B cell (primary cell): ENCODE measurements around the gene NEU2. TPM values are rescaled to one million over a fixed set of nuclear protein-coding genes. Genes with fewer than 3 reads are reported as not detected.

Experiments used
- ATAC-seq: fragments of 200-7000 bp; cut with Tn5 transposase; one replicate; pipeline ENCODE4 v1.10.0; 2021; ENCODE audit warnings: low read depth, mild to moderate bottlenecking, moderate number of reproducible peaks, moderate library complexity
- CTCF ChIA-PET: fragments of 350-600 bp; sonication (Branson Sonifier 250); formaldehyde crosslinking; loops from one replicate; lab custom pipeline; 2021; ENCODE audit warnings: antibody characterized with exemption, inconsistent platforms; lab: Charles Lee
- POLR2A ChIA-PET: fragments of 350-600 bp; sonication (Branson Sonifier 250); formaldehyde crosslinking; loops from one replicate; lab custom pipeline; 2021; ENCODE audit warnings: antibody characterized with exemption; lab: Charles Lee
- DNase-seq: peaks from one replicate; pipeline ENCODE4 v3.0.0; 2013
- H2AFZ ChIP-seq: 2 replicates; pipeline ENCODE4 v1.6.1; 2012; ENCODE audit warnings: mild to moderate bottlenecking, low read depth, low read length; ENCODE audit not compliant: insufficient read depth, poor library complexity, severe bottlenecking
- H3K27ac ChIP-seq, 2 donors: 1 replicate in 1 of 2; 2 replicates in 1 of 2; pipeline ENCODE4 v1.5.1; 2012 to 2013; ENCODE audit warnings: low read length in 2 of 2, mild to moderate bottlenecking in 2 of 2, moderate library complexity in 1 of 2
- H3K27me3 ChIP-seq, 4 experiments: fragments of 200-600 bp in 1 of 4; sonication (generic) in 1 of 4; replicated peaks in 1 of 4; 1 replicate in 2 of 4; 2 replicates in 2 of 4; pipeline versions ENCODE4 v1.6.1 to v1.7.0; 2013 to 2016; ENCODE audit warnings: low read length in 3 of 4, mild to moderate bottlenecking in 2 of 4, mixed read lengths in 1 of 4, moderate library complexity in 1 of 4; ENCODE audit not compliant: insufficient read depth in 4 of 4, control insufficient read depth in 3 of 4; ENCODE audit errors: control extremely low read depth in 1 of 4
- H3K36me3 ChIP-seq, 2 experiments: replicated peaks in 1 of 2; 1 replicate in 1 of 2; 2 replicates in 1 of 2; pipeline versions ENCODE4 v1.6.1 to v1.7.1; 2013; ENCODE audit warnings: low read length in 1 of 2; ENCODE audit not compliant: insufficient read depth in 2 of 2, control insufficient read depth in 1 of 2; ENCODE audit errors: control extremely low read depth in 1 of 2, extremely low read depth in 1 of 2
- H3K4me1 ChIP-seq, 2 donors: fragments of 200-600 bp in 1 of 2; sonication (generic) in 1 of 2; 1 replicate in 1 of 2; 2 replicates in 1 of 2; pipeline versions ENCODE4 v1.5.1 to v1.6.1; 2013 to 2017; ENCODE audit warnings: low read length in 2 of 2; ENCODE audit not compliant: control insufficient read depth in 2 of 2, insufficient read depth in 2 of 2
- H3K4me2 ChIP-seq: replicated peaks from 2 replicates; pipeline ENCODE3; 2012; ENCODE audit warnings: mild to moderate bottlenecking, low read depth, low read length; ENCODE audit not compliant: poor library complexity, severe bottlenecking
- H3K4me3 ChIP-seq, 5 experiments: fragments of 200-600 bp in 1 of 5; sonication (generic) in 1 of 5; 1 replicate in 3 of 5; 2 replicates in 2 of 5; pipeline versions ENCODE4 v1.5.1 to v1.7.0; 2011 to 2016; ENCODE audit warnings: low read length in 4 of 5, mild to moderate bottlenecking in 4 of 5, low read depth in 2 of 5, control low read depth in 1 of 5, moderate library complexity in 1 of 5; ENCODE audit not compliant: insufficient read depth in 1 of 5; ENCODE audit errors: control extremely low read depth in 1 of 5, extremely low read depth in 1 of 5
- H3K79me2 ChIP-seq: fragments of 200-600 bp; sonication (generic); one replicate; pipeline ENCODE4 v1.6.0; 2016; ENCODE audit warnings: low read length; ENCODE audit not compliant: control insufficient read depth, insufficient read depth
- H3K9ac ChIP-seq: fragments of 200-600 bp; sonication (generic); 2 replicates; pipeline ENCODE4 v1.6.1; 2017; ENCODE audit warnings: mild to moderate bottlenecking, low read length, moderate library complexity
- H3K9me3 ChIP-seq, 3 donors: one replicate each; pipeline versions ENCODE4 v1.6.1 to v1.7.1; 2013; ENCODE audit warnings: low read length in 2 of 3; ENCODE audit not compliant: control insufficient read depth in 2 of 3, insufficient read depth in 1 of 3; ENCODE audit errors: control extremely low read depth in 1 of 3
- H4K20me1 ChIP-seq: 2 replicates; pipeline ENCODE4 v1.6.0; 2012; ENCODE audit warnings: mild to moderate bottlenecking, low read length; ENCODE audit not compliant: insufficient read depth, control insufficient read depth, poor library complexity, severe bottlenecking
- H3K27ac Mint-ChIP-seq: one replicate; pipeline ENCODE4 v1.8.0; 2021; ENCODE audit warnings: mixed read lengths
- H3K27me3 Mint-ChIP-seq: one replicate; pipeline ENCODE4 v1.8.0; 2021; ENCODE audit warnings: mixed read lengths
- H3K4me1 Mint-ChIP-seq: one replicate; pipeline ENCODE4 v1.8.0; 2021; ENCODE audit warnings: mixed read lengths
- H3K4me3 Mint-ChIP-seq: one replicate; pipeline ENCODE4 v1.8.0; 2021; ENCODE audit warnings: mixed read lengths
- H3K9me3 Mint-ChIP-seq: one replicate; pipeline ENCODE4 v1.8.0; 2022; ENCODE audit warnings: mixed read lengths; ENCODE audit not compliant: insufficient read depth
- EZH2 ChIP-seq: IDR thresholded peaks from 2 replicates; pipeline ENCODE4 v1.6.1; 2012; ENCODE audit warnings: borderline replicate concordance, low read depth, mild to moderate bottlenecking, moderate library complexity, low read length; ENCODE audit not compliant: insufficient read depth, poor library complexity, severe bottlenecking
- WGBS: methylation state at CpG from one replicate; pipeline ENCODE4 v1.1.5; 2013; ENCODE audit warnings: missing lambda C conversion rate; ENCODE audit not compliant: insufficient coverage; 5-methylcytosine and 5-hydroxymethylcytosine counted together
- intact Hi-C: fragments of 100-400 bp; cut with micrococcal nuclease; formaldehyde crosslinking; loops from one replicate; pipeline ENCODE4 v1.10.0; 2022
- polyA plus RNA-seq: library from polyadenylated mRNA; depleted of rRNA; stranded (reverse); fragments of >200 nt; gene quantifications from 2 replicates; pipeline ENCODE4 v1.2.3, GENCODE V29; 2012
- total RNA-seq, 2 donors: library from RNA; stranded (reverse); fragments of 120-200 nt in 1 of 2; gene quantifications; 1 replicate in 1 of 2; 2 replicates in 1 of 2; pipeline versions ENCODE4 v1.2.3 to v1.2.4, GENCODE V29; 2013 to 2022
- TF ChIP-seq, protein P1 (sequence below): fragments of 200-600 bp; IDR thresholded peaks from one replicate; pipeline ENCODE4 v1.8.0; 2022; ENCODE audit warnings: antibody characterized with exemption, mild to moderate bottlenecking

Gene NEU2
- total and polyA plus RNA-seq, 2 donors (not counting 1 experiment from before 2014, with no cell fraction given) = not detected

DNA sequence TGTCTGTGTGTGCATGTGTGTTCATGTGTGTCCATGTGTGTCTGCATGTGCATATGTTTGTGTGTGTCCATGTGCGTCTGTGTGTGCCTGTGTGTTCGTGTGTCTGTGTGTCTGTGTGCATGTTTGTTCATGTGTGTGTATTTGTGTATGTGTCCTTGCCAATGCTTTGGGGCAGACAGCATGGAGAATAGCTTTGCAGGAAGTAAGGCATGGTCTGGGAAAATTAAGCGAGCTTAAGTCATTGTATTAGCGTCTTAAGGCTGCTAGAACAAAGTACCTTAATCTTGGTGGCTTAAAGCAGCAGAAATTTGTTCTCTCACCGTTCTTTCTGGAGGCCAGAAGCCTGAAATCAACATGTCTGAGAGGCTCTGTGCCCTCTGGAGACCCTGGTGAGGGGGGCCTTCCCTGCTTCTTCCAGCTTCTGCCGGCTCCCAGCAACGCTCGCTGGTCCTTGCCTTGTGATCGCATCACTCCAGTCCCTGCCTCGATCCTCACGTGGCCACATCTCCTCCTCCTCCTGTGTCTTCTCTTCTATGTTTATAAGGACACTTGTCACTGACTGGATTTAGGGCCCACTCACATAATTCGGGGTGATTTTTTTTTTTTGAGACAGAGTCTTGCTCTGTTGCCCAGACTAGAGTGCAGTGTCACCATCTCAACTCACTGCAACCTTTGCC lies 3.8 kb downstream of the NEU2 start:
- no peak for ATAC-seq
- H3K4me1 Mint-ChIP-seq = no peaks in the 10 kb centered on the region
- intact Hi-C loops = no loop called here
- no peak for TF ChIP-seq EZH2
- TF ChIP-seq, protein P1, sequence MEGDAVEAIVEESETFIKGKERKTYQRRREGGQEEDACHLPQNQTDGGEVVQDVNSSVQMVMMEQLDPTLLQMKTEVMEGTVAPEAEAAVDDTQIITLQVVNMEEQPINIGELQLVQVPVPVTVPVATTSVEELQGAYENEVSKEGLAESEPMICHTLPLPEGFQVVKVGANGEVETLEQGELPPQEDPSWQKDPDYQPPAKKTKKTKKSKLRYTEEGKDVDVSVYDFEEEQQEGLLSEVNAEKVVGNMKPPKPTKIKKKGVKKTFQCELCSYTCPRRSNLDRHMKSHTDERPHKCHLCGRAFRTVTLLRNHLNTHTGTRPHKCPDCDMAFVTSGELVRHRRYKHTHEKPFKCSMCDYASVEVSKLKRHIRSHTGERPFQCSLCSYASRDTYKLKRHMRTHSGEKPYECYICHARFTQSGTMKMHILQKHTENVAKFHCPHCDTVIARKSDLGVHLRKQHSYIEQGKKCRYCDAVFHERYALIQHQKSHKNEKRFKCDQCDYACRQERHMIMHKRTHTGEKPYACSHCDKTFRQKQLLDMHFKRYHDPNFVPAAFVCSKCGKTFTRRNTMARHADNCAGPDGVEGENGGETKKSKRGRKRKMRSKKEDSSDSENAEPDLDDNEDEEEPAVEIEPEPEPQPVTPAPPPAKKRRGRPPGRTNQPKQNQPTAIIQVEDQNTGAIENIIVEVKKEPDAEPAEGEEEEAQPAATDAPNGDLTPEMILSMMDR = no peak
- H3K9me3 ChIP-seq = no peaks in the 10 kb centered on the region
- peaks cover 10% of the 10 kb centered on the region for H3K27me3 Mint-ChIP-seq
- H2AFZ ChIP-seq = no peak overlapping the region
- no peaks in the 10 kb centered on the region for H4K20me1 ChIP-seq
- H3K4me1 ChIP-seq = no peaks in the 10 kb centered on the region
- H3K79me2 ChIP-seq = no peaks in the 10 kb centered on the region
- no peaks in the 10 kb centered on the region for H3K27me3 ChIP-seq
- no peak overlapping the region for H3K4me3 ChIP-seq
- H3K4me2 ChIP-seq = no peak overlapping the region
- CTCF ChIA-PET = no interaction called here
- WGBS = 96% methylated on average over 11 of the region's 12 CpGs
- H3K27ac Mint-ChIP-seq = no peak overlapping the region
- H3K9ac ChIP-seq = no peak overlapping the region
- H3K27ac ChIP-seq = no peak overlapping the region
- H3K36me3 ChIP-seq = no peaks in the 10 kb centered on the region
- POLR2A ChIA-PET = no interaction called here
- no peak for DNase-seq
- no peak overlapping the region for H3K4me3 Mint-ChIP-seq
- no peaks in the 10 kb centered on the region for H3K9me3 Mint-ChIP-seq

DNA sequence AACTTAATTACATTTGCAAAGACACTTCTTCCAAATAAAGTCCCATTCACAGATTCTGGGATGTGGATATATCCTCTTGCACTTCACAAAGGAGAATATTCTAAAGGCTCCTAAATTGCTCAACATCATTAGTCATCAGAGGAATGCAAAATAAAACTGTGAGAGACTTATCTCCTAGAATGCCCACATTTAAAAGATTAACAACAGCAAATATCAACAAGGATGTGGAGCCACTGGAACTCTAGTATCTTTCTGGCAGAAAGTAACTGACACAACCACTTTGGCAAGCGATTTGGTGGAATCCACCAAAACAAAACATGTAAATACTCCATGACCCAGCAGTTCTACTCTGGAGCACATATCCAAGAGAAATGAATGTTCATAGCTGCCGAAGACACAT lies 4.6 kb downstream of the NEU2 start:
- H3K9me3 Mint-ChIP-seq = no peaks in the 10 kb centered on the region
- Histone ChIP-seq H3K4me1 (no peaks in the 10 kb centered on the region), H3K27ac (no peak overlapping the region), H4K20me1 (no peaks in the 10 kb centered on the region), H3K27me3 (peaks cover 0 to 4% (median 0%) of the 10 kb centered on the region in 4 experiments), H2AFZ (no peak overlapping the region), H3K4me3 (no peak overlapping the region), H3K9ac (no peak overlapping the region), H3K79me2 (no peaks in the 10 kb centered on the region), H3K36me3 (no peaks in the 10 kb centered on the region), H3K4me2 (no peak overlapping the region), H3K9me3 (no peaks in the 10 kb centered on the region)
- H3K27ac Mint-ChIP-seq = no peak overlapping the region
- intact Hi-C loops = no loop called here
- no peak overlapping the region for H3K4me3 Mint-ChIP-seq
- WGBS = 100% methylated on average over 1 of the region's 2 CpGs
- DNase-seq (no peak), ATAC-seq (no peak)
- no peaks in the 10 kb centered on the region for H3K4me1 Mint-ChIP-seq
- POLR2A ChIA-PET = no interaction called here
- H3K27me3 Mint-ChIP-seq = peaks cover 13% of the 10 kb centered on the region
- CTCF ChIA-PET = no interaction called here
- no peak for TF ChIP-seq EZH2
